Measurements from ENCODE around the gene ADAMTS2. TPM values are rescaled to one million over a fixed set of nuclear protein-coding genes. Genes with fewer than 3 reads are reported as not detected.

The ADAMTS2 gene
- total RNA-seq, 1 donor from 2014 or later, result 7.7 TPM

DNA sequence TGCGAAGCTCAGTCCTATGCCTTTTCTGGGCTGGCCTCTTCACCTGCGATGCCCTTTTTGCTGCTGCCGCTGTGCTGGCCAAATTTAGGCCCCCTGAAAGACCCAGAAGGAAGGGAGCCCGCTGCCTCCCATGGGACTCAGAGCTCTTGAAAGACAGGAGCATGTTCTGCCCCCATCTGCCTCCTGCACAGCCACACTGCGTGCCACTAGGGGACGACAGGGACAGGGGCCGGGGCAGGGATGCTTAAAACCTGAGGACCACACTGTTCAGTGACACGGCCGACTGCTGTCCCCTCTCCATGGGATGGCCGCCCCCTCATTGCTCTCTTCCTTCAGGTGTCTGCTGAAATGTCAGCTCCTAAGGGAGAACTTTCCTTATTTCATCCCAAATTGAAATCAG is 132.4 kb downstream of the ADAMTS2 start:
- Mint-ChIP-seq H3K4me1 (ENCODE audit: unreplicated experiment) (peaks cover 6% of the 10 kb centered on the region), H3K9me3 (no peaks in the 10 kb centered on the region), H3K36me3 (no peaks in the 10 kb centered on the region), H3K27ac (no peak overlapping the region), H3K4me3 (no peak overlapping the region), H3K27me3 (no peaks in the 10 kb centered on the region)
- no peak for DNase-seq (ENCODE audit: extremely low spot score, unreplicated experiment)
- TF ChIP-seq, protein P1, sequence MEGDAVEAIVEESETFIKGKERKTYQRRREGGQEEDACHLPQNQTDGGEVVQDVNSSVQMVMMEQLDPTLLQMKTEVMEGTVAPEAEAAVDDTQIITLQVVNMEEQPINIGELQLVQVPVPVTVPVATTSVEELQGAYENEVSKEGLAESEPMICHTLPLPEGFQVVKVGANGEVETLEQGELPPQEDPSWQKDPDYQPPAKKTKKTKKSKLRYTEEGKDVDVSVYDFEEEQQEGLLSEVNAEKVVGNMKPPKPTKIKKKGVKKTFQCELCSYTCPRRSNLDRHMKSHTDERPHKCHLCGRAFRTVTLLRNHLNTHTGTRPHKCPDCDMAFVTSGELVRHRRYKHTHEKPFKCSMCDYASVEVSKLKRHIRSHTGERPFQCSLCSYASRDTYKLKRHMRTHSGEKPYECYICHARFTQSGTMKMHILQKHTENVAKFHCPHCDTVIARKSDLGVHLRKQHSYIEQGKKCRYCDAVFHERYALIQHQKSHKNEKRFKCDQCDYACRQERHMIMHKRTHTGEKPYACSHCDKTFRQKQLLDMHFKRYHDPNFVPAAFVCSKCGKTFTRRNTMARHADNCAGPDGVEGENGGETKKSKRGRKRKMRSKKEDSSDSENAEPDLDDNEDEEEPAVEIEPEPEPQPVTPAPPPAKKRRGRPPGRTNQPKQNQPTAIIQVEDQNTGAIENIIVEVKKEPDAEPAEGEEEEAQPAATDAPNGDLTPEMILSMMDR (conservative IDR thresholded peaks at IDR 0.05), result no peak

- Mint-ChIP-seq H3K36me3 (no peaks in the 10 kb centered on the region), H3K27ac (no peak overlapping the region), H3K9me3 (no peaks in the 10 kb centered on the region), H3K4me1 (ENCODE audit: unreplicated experiment) (no peaks in the 10 kb centered on the region), H3K27me3 (no peaks in the 10 kb centered on the region), H3K4me3 (no peak overlapping the region)
- TF ChIP-seq, protein P1 (conservative IDR thresholded peaks at IDR 0.05), result no peak
- no peak for DNase-seq (ENCODE audit: extremely low spot score, unreplicated experiment)
These were observed 133.6 kb downstream of the ADAMTS2 start for GRCh38 chr5:179211631-179212030.

GRCh38 chr5:179211068-179211467 is 134.2 kb downstream of the ADAMTS2 start:
- Mint-ChIP-seq H3K27me3 (no peaks in the 10 kb centered on the region), H3K27ac (no peak overlapping the region), H3K36me3 (no peaks in the 10 kb centered on the region), H3K4me1 (ENCODE audit: unreplicated experiment) (no peaks in the 10 kb centered on the region), H3K9me3 (no peaks in the 10 kb centered on the region), H3K4me3 (no peak overlapping the region)
- DNase-seq (ENCODE audit: extremely low spot score, unreplicated experiment), result no peak
- TF ChIP-seq, protein P1 (conservative IDR thresholded peaks at IDR 0.05), result no peak

GRCh38 chr5:179210478-179210877 is 134.8 kb downstream of the ADAMTS2 start:
- Mint-ChIP-seq H3K9me3 (no peaks in the 10 kb centered on the region), H3K27ac (no peak overlapping the region), H3K27me3 (no peaks in the 10 kb centered on the region), H3K36me3 (no peaks in the 10 kb centered on the region), H3K4me1 (ENCODE audit: unreplicated experiment) (no peaks in the 10 kb centered on the region), H3K4me3 (no peak overlapping the region)
- no peak for DNase-seq (ENCODE audit: extremely low spot score, unreplicated experiment)
- TF ChIP-seq, protein P1 (conservative IDR thresholded peaks at IDR 0.05), result no peak

GRCh38 chr5:179209359-179210150 is 135.7 kb downstream of the ADAMTS2 start:
- H3K27ac Mint-ChIP-seq, result no peak overlapping the region
- no peak for DNase-seq (ENCODE audit: extremely low spot score, unreplicated experiment)
- no peaks in the 10 kb centered on the region for H3K36me3 Mint-ChIP-seq
- no peaks in the 10 kb centered on the region for H3K27me3 Mint-ChIP-seq
- no peak overlapping the region for H3K4me3 Mint-ChIP-seq
- no peaks in the 10 kb centered on the region for H3K4me1 Mint-ChIP-seq (ENCODE audit: unreplicated experiment)
- TF ChIP-seq, protein P1 (conservative IDR thresholded peaks at IDR 0.05), result no peak
- no peaks in the 10 kb centered on the region for H3K9me3 Mint-ChIP-seq
